Thyroid gland (tissue), 4 donors: ENCODE measurements around the gene GPAM. TPM values are rescaled to one million over a fixed set of nuclear protein-coding genes. Genes with fewer than 3 reads are reported as not detected.

Experiments
- DNase-seq, 2 donors: peaks; one replicate each; pipeline ENCODE4 v3.0.0-alpha.2; 2019
- H3K27ac ChIP-seq, 3 donors: fragments of 200-600 bp; sonication (generic); 1 replicate in 2 of 3; 2 replicates in 1 of 3; pipeline ENCODE4 v1.5.1; 2016 to 2019; ENCODE audit warnings: mild to moderate bottlenecking in 1 of 3, moderate library complexity in 1 of 3
- H3K27me3 ChIP-seq: fragments of 200-600 bp; sonication (generic); one replicate; pipeline ENCODE4 v1.5.1; 2019
- H3K36me3 ChIP-seq, 2 donors: fragments of 200-600 bp; sonication (generic); one replicate each; pipeline ENCODE4 v1.5.1; 2016 to 2019
- H3K4me1 ChIP-seq, 2 donors: fragments of 200-600 bp; sonication (generic); one replicate each; pipeline ENCODE4 v1.5.1; 2017 to 2019
- H3K4me3 ChIP-seq, 3 donors: fragments of 200-600 bp; sonication (generic); replicated peaks in 1 of 3; 1 replicate in 2 of 3; 2 replicates in 1 of 3; pipeline ENCODE4 v1.5.1; 2016; ENCODE audit warnings: mild to moderate bottlenecking in 1 of 3
- H3K9me3 ChIP-seq: fragments of 200-600 bp; sonication (generic); one replicate; pipeline ENCODE4 v1.5.1; 2017
- POLR2A ChIP-seq, 2 donors: fragments of 450-650 bp; IDR thresholded peaks; one replicate each; pipeline ENCODE4 v1.6.1; 2017; ENCODE audit warnings: antibody characterized with exemption in 2 of 2, mild to moderate bottlenecking in 2 of 2, moderate library complexity in 1 of 2
- WGBS, 2 donors: methylation state at CpG; one replicate each; pipeline ENCODE4 v1.1.5; 2017; 5-methylcytosine and 5-hydroxymethylcytosine counted together
- intact Hi-C: fragments of 100-400 bp; cut with DNase I; formaldehyde crosslinking; loops from one replicate; pipeline ENCODE4 v1.15.1; 2023
- total RNA-seq, 4 donors: library from RNA; depleted of rRNA; stranded (reverse); fragments of >200 nt; gene quantifications; one replicate each; pipeline ENCODE4 v1.2.3, GENCODE V29; 2016
- TF ChIP-seq, protein P1 (sequence below), 6 experiments: fragments of 200-600 bp in 3 of 6; fragments of 450-650 bp in 3 of 6; sonication (generic) in 3 of 6; IDR thresholded peaks; one replicate each; pipeline ENCODE4 v1.5.1; 2016 to 2019; ENCODE audit warnings: antibody characterized with exemption in 6 of 6, mild to moderate bottlenecking in 2 of 6, inconsistent platforms in 1 of 6, moderate library complexity in 1 of 6

Gene GPAM
- total RNA-seq, 4 donors from 2014 or later: 29.2 to 58.0 (median 40.8) TPM

DNA sequence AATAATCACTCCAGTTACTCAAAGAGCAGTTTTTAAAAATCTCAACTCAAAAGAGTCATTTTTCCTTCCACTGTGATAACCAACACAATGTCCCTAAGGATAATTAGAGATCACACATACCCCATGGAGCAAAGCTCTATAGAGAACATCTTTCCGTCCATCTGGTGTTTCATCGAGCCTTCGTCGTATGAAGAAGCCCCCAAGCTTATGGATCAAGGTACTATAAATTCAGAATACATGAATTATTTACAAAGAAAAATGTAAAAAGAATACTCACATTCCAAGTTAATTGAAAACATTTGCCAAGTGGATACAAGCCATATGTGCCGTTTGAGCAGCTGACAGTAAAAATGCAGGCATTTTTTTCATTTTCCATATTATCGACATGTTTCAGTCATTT lies 14.8 kb downstream of the GPAM start:
- no peaks in the 10 kb centered on the region for H3K4me1 ChIP-seq
- no peak for TF ChIP-seq POLR2A (IDR thresholded peaks at IDR 0.05)
- TF ChIP-seq, protein P1, sequence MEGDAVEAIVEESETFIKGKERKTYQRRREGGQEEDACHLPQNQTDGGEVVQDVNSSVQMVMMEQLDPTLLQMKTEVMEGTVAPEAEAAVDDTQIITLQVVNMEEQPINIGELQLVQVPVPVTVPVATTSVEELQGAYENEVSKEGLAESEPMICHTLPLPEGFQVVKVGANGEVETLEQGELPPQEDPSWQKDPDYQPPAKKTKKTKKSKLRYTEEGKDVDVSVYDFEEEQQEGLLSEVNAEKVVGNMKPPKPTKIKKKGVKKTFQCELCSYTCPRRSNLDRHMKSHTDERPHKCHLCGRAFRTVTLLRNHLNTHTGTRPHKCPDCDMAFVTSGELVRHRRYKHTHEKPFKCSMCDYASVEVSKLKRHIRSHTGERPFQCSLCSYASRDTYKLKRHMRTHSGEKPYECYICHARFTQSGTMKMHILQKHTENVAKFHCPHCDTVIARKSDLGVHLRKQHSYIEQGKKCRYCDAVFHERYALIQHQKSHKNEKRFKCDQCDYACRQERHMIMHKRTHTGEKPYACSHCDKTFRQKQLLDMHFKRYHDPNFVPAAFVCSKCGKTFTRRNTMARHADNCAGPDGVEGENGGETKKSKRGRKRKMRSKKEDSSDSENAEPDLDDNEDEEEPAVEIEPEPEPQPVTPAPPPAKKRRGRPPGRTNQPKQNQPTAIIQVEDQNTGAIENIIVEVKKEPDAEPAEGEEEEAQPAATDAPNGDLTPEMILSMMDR (IDR thresholded peaks at IDR 0.05): no peak
- no peak overlapping the region for H3K4me3 ChIP-seq
- H3K27ac ChIP-seq: no peak overlapping the region
- no peaks in the 10 kb centered on the region for H3K27me3 ChIP-seq
- H3K36me3 ChIP-seq: peaks cover 42 to 80% of the 10 kb centered on the region in 2 donors
- 94% methylated on average over 6 of the region's 6 CpGs for WGBS, 2 donors
- intact Hi-C loops: no loop called here
- H3K9me3 ChIP-seq: no peaks in the 10 kb centered on the region
- DNase-seq: no peak

DNA sequence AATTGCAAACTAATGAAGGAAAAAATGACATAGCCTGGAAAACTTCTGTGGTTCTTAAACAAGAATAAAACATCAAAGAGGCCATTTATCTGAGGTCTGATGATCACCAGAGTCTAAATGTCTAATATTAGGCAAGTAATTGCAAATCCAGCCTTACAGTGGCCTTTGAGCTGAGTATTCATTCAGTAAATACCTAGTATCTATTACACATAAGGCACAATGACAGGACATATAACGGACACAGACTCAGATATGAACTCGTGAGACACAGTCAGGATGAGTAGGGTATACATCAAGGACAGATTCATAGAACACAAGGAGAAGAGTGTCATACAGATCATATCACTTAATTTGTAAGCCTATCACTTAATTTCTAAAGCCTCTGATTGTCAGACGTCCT lies 16.8 kb downstream of the GPAM start:
- Histone ChIP-seq H3K27ac (no peak overlapping the region), H3K36me3 (peaks cover 57 to 75% of the 10 kb centered on the region in 2 donors), H3K27me3 (no peaks in the 10 kb centered on the region), H3K4me1 (no peaks in the 10 kb centered on the region), H3K4me3 (no peak overlapping the region), H3K9me3 (no peaks in the 10 kb centered on the region)
- DNase-seq: no peak
- no peak for TF ChIP-seq POLR2A (IDR thresholded peaks at IDR 0.05)
- TF ChIP-seq, protein P1 (IDR thresholded peaks at IDR 0.05): no peak
- intact Hi-C loops: no loop called here
- 97 to 98% methylated on average over 3 of the region's 3 CpGs for WGBS, 2 donors

DNA sequence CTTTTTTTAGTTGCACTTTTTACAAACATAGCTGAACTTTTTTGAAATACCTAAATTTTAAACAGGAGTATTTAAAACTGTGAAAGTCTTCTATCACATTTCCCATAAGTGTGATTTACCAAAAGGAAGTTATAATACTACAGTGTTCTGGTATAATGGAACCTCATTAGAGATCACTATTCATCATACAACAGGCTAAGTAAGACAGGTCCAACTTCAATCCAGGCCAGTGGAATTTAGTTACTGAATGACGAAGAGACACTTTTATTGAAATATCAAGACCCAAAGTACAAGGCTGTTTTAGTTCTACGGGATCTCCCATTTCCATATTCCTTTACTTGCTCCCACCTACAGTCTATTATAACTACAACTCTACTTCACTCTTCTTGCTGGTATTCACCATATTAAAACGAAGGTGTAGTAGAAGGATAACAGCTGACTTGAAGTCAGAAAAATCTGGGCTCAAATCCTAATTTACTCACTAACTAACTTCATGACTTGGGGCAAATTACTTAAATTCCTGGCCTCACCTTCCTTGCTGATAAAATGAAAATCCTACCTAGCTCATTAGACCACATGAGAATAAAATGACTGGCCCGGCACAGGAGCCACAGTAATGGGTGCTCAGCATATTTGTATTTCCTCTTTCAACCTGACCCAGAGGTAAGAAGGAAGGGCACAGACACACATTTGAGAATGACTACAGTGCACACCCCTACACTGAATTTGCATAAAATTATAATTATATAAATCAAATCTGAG lies 21.6 kb downstream of the GPAM start:
- Histone ChIP-seq H3K4me3 (no peak overlapping the region), H3K4me1 (no peaks in the 10 kb centered on the region), H3K27ac (no peak overlapping the region), H3K27me3 (no peaks in the 10 kb centered on the region), H3K9me3 (no peaks in the 10 kb centered on the region), H3K36me3 (peaks cover 51 to 76% of the 10 kb centered on the region in 2 donors)
- no peak for TF ChIP-seq POLR2A (IDR thresholded peaks at IDR 0.05)
- no peak for DNase-seq
- intact Hi-C loops: no loop called here
- WGBS, 2 donors: 83 to 84% methylated on average over 4 of the region's 4 CpGs

- H3K4me3 ChIP-seq: no peak overlapping the region
- no peak for TF ChIP-seq POLR2A (IDR thresholded peaks at IDR 0.05)
- TF ChIP-seq, protein P1 (IDR thresholded peaks at IDR 0.05): no peak
- intact Hi-C loops: no loop called here
- WGBS, 2 donors: 94 to 99% methylated on average over 3 of the region's 3 CpGs
- H3K27ac ChIP-seq: no peak overlapping the region
- DNase-seq: no peak
- no peaks in the 10 kb centered on the region for H3K9me3 ChIP-seq
- H3K27me3 ChIP-seq: no peaks in the 10 kb centered on the region
- H3K4me1 ChIP-seq: no peaks in the 10 kb centered on the region
- peaks cover 53 to 78% of the 10 kb centered on the region in 2 donors for H3K36me3 ChIP-seq
These were observed 22.7 kb downstream of the GPAM start for GRCh38 chr10:112160834-112161233.

DNA sequence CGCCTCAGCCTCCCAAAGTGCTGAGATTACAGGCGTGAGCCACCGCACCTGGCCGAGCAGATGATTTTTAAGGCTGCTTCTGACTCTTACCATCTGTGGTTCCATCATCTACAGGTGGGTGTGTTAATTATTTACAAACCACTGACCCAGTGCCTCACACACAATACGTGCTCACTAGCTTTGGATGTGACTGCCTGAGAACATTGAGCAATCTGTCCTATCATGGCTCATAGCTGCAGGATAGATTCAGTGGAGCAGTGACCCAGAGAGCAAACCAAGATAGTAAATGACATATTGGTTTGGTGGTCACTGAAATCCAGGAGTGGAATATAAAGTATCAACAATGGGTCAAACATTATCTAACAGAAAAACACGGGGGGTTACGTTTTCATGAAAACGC lies 24.1 kb downstream of the GPAM start:
- H3K4me1 ChIP-seq: no peaks in the 10 kb centered on the region
- no peak overlapping the region for H3K27ac ChIP-seq
- H3K36me3 ChIP-seq: peaks cover 61 to 79% of the 10 kb centered on the region in 2 donors
- DNase-seq: no peak
- TF ChIP-seq, protein P1 (IDR thresholded peaks at IDR 0.05): no peak
- no peak overlapping the region for H3K4me3 ChIP-seq
- H3K27me3 ChIP-seq: no peaks in the 10 kb centered on the region
- WGBS, 2 donors: 89 to 97% methylated on average over 8 of the region's 8 CpGs
- no peaks in the 10 kb centered on the region for H3K9me3 ChIP-seq
- intact Hi-C loops: no loop called here
